OCI-LY7 (cell line): ENCODE results near the gene BRIP1.

Source experiments
- CTCF ChIP-seq: fragments of 200-600 bp; sonication (generic); conservative IDR thresholded peaks from 2 replicates; pipeline ENCODE4 v1.5.1; 2014; ENCODE audit warnings: mild to moderate bottlenecking, antibody characterized with exemption, low read length, moderate library complexity, mixed read lengths
- EZH2phosphoT487 ChIP-seq: fragments of 200-600 bp; sonication (generic); IDR thresholded peaks from 2 replicates; pipeline ENCODE4 v1.6.1; 2018; ENCODE audit warnings: low read depth, borderline replicate concordance, mild to moderate bottlenecking, mixed run types, antibody characterized with exemption, low read length, moderate library complexity, mixed read lengths

DNA sequence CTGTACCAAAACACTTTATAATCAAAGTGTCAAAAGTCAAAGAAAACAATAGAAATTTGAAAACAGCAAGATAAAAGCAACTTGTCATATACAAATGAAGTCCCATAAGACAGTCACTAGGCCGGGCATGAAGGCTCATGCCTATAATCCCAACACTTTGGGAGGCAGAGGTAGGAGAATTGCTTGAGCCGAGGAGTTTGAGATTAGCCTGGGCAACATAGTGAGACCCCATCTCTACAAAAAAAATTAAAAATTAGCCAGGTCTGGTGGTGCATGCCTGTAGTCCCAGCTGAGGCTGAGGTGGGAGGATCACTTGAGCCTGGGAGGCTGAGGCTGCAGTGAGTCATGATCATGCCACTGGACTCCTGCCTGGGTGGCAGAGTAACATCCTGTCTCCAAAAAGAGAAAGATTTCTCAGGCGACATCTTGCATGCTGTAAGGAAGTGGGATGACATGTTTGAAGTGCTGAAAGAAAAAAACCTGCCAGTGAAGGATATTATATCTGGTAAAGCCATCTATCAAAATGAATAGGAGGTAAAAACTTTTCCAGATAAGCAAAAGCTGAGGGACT, 173.6 kb downstream of the BRIP1 start:
- TF ChIP-seq CTCF (no peak), EZH2phosphoT487 (no peak)
